ENCODE data around the gene SHISA2.

Gene SHISA2

GRCh38 chr13:26017196-26017921 is 34.5 kb downstream of the SHISA2 start:
- DNase-seq = no peak

- no peak for DNase-seq
Observed at GRCh38 chr13:26016189-26016588, 35.6 kb downstream of the SHISA2 start.

- no peak for DNase-seq
Observed at GRCh38 chr13:26015271-26016125, 36.3 kb downstream of the SHISA2 start.

GRCh38 chr13:26012995-26013394 is 38.8 kb downstream of the SHISA2 start:
- no peak for DNase-seq

GRCh38 chr13:26011996-26012821 is 39.6 kb downstream of the SHISA2 start:
- no peak for DNase-seq

GRCh38 chr13:26011208-26011573 is 40.6 kb downstream of the SHISA2 start:
- DNase-seq = no peak

- DNase-seq = no peak
Observed at GRCh38 chr13:26010487-26011207, 41.2 kb downstream of the SHISA2 start.

GRCh38 chr13:26007261-26008125 is 44.3 kb downstream of the SHISA2 start:
- no peak for DNase-seq

All from fibroblast of skin of right biceps (primary cell).